T-helper 1 cell treated with Interleukin-12 subunit alpha and Interleukin-12 subunit beta and Interleukin-4 antibody, amounts not matched to agents 30 ng/mL and 1 ng/mL, for 36 hours (primary cell): Measurements from ENCODE around the gene SNRNP200. TPM values are rescaled to one million over a fixed set of nuclear protein-coding genes. Genes with fewer than 3 reads are reported as not detected.
"Not testable (repeated sequence)": the region's sequence is repeated elsewhere in the genome, so short reads cannot be mapped to it uniquely, and the experiment has no call there.

Experiments
- intact Hi-C: fragments of 100-400 bp; cut with micrococcal nuclease; formaldehyde crosslinking; loops from one replicate; pipeline ENCODE4 v1.15.1; 2024
- total RNA-seq: library from RNA; stranded (reverse); gene quantifications from 2 replicates; pipeline ENCODE4 v1.2.3, GENCODE V29; 2022

Gene SNRNP200
- total RNA-seq, 1 donor from 2014 or later: 187 TPM

DNA sequence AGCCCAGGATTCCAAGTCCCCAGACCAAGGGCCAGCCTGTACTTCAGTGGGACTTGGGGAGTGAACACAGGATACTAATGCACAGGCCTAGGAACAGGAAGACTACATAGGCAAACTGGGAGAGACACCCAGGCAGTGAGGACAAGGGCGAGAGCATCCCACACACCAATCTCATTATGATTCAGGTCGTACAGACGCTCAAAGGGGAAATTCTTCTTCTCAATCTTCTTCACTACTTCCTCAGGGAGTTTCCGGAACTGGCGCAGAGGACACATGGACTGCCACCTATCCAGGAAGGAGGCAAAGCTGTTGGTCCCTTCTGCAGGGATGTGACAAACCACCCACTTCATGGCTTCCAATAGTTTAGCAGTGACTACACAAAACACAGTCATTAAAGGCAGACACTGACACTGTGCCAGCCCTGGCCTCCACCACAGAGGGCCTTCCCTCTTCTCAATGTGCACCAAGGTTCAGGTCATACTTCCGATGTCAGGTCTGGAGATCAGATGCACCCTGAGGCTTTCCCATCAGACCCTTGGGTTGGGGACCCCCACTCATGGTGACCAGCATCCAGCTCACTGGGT lies 18.0 kb downstream of the SNRNP200 start:
- intact Hi-C loops: no loop called here

DNA sequence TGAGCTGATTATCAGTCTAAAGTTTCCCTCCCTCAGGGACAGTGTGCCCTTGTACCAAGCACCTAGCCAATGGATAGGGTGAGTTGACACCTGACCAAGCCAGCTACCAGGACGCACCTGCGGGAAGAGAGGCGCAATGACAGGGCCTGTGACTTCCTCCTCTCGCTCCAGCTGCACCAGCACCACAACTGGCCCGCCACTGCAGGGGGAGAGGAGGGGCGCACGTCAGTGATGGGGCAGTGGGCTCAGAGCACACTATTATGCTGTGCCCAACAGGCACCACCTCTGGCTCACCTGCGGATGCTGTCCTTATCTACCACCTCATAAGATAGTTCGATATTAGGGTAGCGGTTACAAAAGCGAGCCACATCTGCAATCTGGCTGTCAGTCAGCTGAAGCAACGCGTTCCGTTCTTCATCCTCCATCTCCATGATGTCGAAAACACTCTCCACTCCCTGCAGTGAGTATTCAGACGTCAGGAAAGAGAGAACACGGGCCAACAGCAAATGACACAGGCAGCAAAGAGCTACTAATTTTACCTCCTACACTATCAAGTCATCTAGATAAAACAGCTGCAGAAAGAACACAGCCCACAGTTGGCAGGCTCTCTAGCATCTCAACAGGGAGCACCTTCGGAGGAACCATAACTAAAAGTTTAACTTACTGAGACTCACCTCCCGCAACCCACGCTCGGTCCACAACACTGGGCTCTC lies 28.4 kb downstream of the SNRNP200 start:
- intact Hi-C loops: no loop called here

DNA sequence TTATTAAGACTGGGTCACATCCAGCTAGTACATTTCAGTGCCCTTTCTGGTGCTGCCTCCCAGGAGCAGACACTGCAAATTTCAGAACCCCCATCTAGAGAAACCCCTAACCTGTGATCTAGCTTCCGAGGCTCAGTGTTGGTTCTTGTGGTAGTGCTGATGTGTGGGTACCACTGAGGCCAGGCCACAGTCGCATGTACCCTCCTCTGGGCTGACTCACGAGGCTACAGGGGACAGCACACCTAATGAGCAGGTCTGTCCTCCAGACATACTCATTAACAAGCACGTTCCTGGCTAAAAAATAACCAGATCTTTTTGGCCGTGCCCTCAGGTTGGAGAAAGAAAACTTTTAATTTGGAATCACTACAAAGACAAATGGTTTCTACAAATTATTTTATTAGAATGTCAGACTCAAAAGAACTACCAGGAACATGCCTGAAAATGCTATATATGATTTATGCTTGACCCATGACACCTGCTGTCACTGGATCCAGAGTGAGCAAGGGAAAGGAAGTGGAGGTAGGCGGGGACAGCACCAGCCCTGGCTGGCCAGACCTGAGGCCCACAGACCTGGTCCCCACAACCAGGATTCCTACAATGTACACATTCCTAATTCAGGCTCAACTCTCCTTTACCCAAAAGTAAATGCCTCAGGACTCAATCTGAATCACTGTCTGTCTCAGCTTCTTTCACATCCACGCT lies 30.8 kb downstream of the SNRNP200 start:
- intact Hi-C loops: no loop called here

DNA sequence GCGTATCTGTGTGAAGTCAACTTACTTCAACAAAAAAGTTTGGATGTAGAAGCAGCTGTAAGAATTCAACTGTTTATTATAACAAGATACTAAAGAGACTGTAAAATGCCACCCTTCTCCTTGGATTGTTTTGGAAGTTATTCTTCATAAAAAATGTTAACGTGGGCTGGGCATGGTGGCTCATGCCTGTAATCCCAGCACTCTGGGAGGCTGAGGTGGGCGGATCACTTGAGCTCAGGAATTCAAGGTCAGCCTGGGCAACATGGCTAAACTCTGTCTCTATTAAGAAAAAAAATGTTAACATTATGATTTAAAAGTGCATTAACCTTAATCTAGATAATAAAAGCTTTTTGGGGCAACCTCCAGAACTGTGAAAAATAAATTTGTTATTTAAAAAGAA lies 31.6 kb downstream of the SNRNP200 start:
- intact Hi-C loops: no loop called here

DNA sequence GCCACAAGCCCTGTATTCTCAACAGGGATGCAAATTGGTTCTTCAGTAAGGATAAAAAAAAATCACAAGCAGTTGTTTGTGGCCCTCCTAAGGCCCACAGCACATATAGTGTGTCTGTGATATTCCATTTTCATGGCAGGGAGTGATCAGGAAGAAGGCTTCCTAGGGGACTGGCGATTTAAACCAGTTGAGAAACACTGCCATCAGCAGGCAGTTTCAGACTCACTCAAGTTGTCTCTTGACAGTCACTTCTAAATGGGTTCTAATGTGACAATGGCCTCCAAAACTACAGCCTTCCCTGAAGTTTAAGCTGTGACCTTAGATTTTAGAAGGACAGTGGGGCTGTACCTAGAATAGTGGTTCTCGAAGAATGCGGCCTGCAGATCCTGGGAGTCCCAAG lies 33.4 kb downstream of the SNRNP200 start:
- intact Hi-C loops: no loop called here

DNA sequence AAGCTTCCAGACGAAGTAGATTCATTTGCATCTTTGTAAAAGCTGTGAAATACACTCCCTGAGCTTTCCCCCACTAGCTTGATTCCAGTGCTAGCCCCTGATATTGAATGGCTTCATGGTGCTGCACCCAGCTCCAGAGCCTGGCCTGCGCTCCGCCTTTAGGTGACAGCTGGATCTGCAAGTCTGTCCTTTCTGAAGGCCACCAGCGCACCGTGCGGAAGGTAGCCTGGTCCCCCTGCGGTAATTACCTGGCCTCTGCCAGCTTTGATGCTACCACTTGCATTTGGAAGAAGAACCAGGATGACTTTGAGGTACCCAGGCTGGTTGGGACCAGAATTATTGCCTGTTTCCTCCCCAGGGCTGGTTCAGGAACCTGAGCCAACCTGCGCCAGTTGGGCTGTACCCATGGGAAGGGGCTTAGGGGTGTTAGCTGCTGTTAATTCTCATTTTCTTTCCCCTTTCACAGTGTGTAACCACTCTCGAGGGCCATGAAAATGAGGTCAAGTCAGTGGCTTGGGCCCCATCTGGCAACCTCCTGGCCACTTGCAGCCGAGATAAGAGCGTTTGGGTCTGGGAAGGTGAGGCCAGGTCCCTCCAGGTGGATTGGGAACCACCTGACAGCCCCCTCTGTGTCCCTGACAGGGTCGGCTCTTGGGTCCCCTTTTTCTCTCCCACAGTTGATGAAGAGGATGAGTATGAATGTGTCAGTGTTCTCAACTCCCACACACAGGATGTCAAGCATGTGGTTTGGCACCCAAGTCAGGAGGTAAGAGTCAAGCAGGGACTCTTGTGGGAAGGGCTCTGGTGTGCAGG lies 38.0 kb downstream of the SNRNP200 start:
- intact Hi-C loops: loop anchor here (1.0 to 10.0 kb wide), 7 partner anchors 57 to 1103 kb away; partner anchors contain the start of genes ASTL, ITPRIPL1, NEURL3 and ZNF2

DNA sequence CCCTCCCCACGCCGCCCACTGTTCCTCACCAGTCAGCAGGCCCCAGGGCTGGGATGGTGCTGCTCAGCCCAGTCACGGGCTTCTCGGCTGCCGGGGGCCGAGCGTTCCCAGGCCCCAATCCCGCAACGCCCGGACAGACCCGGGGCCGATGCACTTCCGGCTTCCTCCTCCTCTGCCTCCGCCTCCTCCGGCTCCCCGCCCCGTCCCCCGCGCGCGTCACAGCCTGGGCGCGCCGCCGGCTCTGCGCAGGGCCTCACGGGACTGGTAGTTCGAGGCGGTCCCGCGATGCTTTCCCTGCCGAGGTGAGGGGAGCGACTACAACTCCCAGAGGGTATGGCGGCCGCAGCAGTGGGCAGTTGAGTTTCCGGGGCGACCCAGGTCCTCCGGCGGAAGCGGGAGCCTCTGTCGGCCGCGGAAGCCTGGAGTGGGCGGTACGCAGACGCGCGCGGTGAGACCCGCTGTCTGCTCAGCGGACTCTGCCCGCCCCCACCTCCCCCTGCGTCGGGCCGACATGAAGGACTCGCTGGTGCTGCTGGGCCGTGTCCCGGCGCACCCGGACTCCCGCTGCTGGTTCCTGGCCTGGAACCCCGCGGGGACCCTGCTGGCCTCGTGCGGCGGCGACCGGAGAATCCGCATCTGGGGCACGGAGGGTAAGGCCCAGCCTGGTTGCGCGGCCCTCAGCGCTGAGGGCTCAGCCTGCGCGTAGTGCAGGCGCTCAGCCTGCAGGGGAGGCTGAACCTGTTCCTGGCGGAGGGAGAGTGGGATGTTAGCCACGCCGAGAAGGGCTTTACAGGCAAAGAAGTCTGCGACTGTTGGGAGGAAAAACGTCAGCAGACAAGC lies 39.3 kb downstream of the SNRNP200 start, which contains the start of the genes CIAO1 and TMEM127:
CIAO1 (plus strand) TSS at position 386 of the 840 bp plus-strand sequence; CDS start at position 512, 126 bp downstream.
TMEM127 (minus strand) TSS at position 158 of the 840 bp plus-strand sequence. CDS start 616 bp downstream, outside the sequence.
- intact Hi-C loops: loop anchor here (1.0 to 10.0 kb wide), 16 partner anchors 24 to 1101 kb away; partner anchors contain the start of genes ADRA2B, ANKRD39, ARID5A and CNNM4

DNA sequence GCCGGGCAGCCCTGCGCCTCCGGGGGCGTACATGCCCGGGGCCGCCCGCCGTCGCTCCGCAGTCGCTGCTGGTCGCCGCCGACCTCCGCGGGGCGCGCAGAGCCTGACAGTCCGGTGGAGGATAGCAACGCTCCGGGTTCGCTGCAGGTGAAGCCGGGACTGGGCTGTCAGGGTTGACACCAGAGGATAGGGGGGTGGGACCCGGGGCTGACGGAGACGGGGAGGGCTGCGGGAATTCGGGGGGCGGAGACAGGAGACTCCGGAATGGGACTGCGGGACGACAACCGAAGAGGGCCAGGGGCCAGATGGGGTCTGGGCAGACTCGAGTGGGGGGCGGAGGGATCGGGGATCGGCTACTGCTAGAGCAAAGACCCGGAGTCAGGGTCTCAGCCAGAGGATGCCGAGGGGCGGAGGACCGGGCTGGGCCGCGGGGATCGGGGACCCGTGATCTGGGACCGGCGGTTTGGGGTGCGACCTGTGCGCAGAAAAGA lies 40.0 kb downstream of the SNRNP200 start:
- intact Hi-C loops: loop anchor here (1.0 to 10.0 kb wide), 6 partner anchors 23 to 1101 kb away; partner anchors contain the start of genes ANKRD39, NEURL3, ZNF2 and ZNF892

DNA sequence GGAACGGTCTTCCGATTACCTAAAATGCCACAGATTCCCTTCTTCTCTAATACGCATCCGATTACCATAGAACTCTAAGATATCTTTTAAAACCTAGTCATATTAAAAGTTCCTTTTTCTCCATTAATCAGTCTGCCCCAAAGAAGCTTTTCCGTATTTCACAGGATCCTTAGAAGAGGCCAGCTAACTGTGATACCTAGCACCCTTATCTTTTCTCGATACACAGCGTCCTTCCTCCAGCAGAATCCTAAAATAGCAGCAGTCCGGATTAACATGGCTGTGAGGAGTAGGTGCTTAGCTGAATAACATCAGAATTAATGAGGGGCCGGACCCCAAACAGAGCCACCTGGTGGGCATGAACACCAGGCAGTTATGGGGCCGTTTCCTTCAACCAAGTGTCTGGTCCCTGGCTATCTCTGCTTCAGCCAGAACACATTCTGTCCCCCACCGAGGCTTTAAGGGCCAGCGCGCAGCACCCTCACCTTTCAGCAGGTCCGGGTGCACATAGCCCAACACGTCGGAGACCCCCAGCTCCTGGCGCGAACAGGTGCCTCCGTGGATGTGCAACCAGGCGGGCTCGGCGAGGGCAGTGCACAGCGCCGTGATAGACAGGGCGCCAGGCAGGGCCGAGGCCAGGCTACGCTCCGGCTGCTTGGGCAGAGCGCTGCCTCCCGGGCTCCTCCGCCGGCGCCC lies 40.5 kb downstream of the SNRNP200 start:
- intact Hi-C loops: loop anchor here (1.0 to 10.0 kb wide), 6 partner anchors 23 to 1100 kb away; partner anchors contain the start of genes ANKRD39, NEURL3, ZNF2 and ZNF892

DNA sequence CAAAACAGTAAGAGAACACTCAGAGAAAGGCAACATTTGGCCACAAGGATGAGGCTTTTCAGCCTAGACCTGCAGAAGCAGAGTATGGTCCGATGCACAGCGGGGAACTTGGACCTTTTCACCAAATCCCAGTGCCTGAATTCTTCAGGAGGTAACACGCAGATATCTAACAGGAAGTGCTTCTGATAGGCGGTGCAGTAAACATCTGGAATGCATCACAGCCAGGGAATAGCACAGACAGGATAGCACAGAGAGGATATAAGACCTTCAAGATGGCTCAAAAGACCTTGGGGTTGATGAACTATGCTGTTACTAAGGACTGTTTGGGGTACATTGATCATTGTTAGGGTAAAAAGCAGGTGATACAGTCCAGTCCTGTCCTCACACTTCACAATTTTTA lies 41.3 kb downstream of the SNRNP200 start:
- intact Hi-C loops: loop anchor here (2.0 to 10.0 kb wide), 3 partner anchors 595 to 1099 kb away; partner anchors contain the start of genes ANKRD39, ZNF2 and ZNF892

DNA sequence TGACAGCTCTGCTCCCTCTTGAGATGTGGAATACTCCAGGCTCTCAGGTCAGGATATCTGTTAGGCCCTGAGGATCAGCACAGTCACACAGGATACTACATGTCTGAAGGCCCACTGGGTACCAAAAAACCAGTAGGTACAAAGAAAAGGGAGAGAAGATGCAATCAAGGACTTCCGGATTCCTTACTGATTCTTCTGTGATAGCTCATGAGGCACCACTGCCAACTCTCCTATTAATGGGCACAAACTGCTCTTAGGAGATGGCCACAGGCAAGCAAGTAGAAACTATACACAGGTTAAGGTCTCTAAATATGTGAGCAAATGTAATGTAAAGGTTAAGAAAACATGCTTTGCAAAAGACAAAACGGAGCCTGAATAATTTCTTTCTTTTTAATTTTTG lies 43.0 kb downstream of the SNRNP200 start:
- intact Hi-C loops: loop anchor here (10.0 kb wide), 2 partner anchors 1058 to 1098 kb away; partner anchors contain the start of genes ZNF2 and ZNF892

DNA sequence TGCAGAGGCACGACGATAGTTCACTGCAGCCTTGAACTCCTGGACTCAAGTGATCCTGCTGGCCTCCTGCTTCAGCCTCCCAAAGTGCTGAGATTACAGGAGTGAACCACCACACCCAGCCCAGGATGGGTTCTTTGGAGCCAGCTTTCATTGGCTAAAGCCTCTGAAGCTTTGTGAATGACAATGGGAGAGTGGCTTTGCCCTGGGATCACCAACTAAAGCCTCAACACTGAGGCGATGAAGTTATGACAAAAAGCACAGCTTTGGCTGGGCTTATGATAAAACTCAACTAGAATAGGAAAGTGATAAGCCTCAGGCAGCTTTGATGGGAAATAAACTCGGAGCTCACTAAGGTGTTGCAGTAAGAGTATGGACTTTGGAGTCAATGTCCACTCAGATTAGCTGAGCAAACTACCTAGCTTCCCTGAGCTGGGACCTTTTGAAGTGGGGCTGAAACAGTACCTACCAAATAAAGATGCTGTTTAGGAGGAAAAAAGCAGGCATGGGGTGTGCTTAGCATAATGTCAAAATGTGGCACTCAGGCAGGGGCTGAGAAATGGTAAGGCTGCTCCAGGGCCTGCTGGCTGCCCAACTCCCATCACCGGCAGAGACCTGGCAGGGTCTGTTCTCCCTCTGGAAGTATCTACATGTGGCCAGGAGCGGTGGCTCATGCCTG lies 43.9 kb downstream of the SNRNP200 start:
- intact Hi-C loops: loop anchor here (10.0 kb wide), 2 partner anchors 1057 to 1097 kb away; partner anchors contain the start of genes ZNF2 and ZNF892

DNA sequence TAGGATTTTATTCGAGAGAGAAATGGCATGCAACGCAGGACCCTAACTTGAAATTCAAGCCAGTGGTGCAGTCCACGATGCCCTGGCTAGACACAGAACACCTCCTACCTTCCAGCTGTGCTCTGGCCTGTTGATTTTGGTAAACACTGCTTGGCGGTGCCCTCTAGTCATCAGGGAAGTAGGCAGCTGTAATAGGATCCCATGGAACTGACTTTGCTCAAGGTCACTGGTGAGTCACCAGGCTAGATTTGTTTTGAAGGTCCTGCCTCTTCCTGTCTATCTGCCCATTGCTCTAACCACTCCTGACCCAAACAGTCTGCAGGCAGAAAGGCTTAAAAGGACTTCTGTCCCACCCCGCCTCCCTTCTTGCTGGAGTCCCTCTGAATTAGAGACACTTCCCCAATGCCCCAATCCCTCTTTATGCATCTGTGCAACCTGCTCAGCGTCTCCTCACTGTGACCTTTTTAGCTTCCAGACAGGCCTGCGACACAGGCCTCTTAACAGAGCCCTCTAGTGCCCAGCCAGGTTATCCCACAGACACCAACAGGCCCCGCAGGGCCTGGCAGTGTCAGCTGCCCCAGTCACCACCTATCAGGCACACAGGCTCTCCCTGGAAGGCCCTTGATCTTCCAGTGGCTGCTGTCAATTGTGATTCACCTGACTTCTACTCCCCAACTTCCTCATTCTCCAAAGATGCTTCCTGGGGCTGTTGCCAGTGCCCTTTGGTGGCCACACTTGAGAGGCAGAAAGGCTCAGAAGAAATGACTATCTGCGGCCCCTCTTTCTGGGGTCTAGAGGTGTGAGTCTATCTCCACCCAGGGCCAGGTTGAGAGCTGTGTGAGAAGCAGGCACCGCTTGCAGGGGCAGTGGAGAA lies 44.7 kb downstream of the SNRNP200 start:
- intact Hi-C loops: loop anchor here (10.0 kb wide), 2 partner anchors 1056 to 1096 kb away; partner anchors contain the start of genes ZNF2 and ZNF892

DNA sequence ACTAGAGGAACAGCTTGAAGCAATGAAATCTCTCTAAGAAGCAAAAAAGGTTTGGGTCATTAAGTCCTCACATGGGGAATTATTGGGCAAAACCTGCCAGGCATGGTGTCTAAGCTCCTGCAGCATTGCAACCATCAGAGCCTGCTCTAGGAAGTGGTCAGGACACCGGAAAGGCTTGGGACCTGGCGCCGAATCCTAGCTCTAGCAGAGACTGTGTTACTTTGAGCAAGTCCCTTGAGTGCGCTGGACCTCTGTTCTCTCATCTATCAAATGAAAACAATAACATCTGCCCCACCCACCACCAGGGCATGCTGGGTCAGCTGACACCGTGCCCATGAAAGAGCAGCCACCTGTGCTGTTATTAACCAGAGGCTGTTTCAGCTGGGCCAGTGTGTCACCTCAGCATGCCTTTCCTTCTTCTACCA lies 45.8 kb downstream of the SNRNP200 start:
- intact Hi-C loops: no loop called here

DNA sequence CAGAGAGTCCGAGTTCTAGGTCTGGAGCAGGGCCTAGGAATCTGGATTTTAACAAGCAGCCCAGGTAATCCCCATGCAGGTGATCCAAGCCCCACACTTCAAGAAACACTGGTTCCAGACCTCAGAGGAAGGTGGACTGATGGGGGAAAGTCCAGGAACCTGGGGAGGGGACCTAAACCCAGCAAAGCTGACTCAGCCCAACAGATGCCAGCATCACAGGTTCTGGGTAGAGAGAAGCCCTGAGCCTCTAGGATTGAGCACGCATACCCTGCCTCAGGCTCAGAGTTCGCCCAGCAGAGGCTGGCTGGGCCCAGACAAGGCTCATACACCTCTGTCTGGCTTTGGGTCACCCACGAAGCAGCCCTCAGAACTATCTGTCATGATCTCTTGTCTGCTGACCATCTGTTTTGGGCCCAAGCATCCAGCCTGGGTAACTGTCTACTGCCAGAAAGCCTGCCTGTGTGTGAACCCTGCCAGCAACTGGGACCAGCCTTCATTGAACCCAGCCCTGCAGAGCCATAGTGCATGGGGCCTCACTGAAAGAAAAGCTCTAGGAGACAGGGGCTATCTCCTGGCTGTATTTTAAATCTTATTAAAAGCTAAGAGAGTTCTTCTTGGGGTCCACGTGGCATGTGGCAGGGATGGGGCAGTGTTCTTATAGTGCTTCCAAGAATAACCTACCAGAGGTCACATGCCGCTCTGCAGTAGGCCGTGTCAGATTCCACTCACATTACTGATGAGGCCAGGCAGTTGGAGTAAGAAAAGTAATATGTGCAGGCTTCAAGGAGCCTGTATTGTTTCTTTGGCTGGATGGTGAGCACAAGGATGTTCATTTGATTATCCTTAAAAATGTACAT lies 47.0 kb downstream of the SNRNP200 start:
- intact Hi-C loops: no loop called here

DNA sequence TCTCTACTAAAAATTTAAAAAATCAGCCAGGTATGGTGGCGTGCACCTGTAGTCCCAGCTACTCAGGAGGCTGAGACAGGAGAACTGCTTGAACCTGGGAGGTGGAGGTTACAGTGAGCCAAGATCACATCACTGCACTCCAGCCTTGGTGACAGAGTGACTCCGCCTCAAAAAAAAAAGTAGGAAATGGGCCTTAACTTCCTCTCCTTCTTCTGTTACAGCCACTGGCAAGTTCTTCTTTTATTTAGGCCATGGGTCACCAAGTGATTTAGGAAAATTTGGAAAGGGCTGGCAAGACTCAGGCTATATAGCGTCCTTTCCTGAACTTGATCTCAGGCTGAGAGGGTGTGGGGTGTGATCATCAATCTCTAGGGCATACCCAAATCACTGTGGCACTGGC lies 47.6 kb downstream of the SNRNP200 start:
- intact Hi-C loops: not testable (repeated sequence)
